ENCODE measurements around the gene AHSP.

DNA sequence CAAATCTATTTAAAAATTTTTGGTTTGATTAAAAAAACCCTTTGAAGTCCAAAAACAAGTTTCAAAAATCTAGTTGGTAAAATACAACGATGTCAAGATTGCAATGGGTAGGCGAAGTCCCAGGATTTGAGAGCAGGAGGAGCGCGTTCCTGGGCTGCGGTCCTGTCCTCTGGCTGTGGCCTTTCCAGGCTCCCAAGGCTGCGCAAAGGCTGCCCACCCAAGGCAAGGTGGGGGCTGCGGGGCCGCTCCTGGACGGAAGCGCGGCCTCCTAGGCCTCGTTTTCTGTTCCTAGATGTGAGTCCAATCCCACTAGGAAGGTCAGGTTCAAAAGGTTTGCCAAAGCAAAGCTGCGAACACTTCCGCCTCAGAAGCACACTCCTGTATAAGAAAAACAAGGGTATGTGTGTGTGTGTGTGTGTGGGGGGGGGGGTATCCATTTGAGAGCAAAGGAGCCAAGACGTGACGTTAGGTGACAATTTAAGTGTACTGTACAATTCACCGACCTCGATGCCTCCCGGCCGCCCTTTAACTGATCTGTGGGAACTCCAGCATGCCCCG, 9.2 kb downstream of the AHSP start:
- TF ChIP-seq, protein P1, sequence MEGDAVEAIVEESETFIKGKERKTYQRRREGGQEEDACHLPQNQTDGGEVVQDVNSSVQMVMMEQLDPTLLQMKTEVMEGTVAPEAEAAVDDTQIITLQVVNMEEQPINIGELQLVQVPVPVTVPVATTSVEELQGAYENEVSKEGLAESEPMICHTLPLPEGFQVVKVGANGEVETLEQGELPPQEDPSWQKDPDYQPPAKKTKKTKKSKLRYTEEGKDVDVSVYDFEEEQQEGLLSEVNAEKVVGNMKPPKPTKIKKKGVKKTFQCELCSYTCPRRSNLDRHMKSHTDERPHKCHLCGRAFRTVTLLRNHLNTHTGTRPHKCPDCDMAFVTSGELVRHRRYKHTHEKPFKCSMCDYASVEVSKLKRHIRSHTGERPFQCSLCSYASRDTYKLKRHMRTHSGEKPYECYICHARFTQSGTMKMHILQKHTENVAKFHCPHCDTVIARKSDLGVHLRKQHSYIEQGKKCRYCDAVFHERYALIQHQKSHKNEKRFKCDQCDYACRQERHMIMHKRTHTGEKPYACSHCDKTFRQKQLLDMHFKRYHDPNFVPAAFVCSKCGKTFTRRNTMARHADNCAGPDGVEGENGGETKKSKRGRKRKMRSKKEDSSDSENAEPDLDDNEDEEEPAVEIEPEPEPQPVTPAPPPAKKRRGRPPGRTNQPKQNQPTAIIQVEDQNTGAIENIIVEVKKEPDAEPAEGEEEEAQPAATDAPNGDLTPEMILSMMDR (IDR thresholded peaks at IDR 0.05): no peak
- no peak for TF ChIP-seq POLR2A (IDR thresholded peaks at IDR 0.05)

All from testis (tissue), 2 donors.